ENCODE results near the gene MYH15. TPM values are rescaled to one million over a fixed set of nuclear protein-coding genes. Genes with fewer than 3 reads are reported as not detected.
A peak's percentile ranks its signal among the peaks of the same experiment; 100 is the strongest.
"Not testable (repeated sequence)": the region's sequence is repeated elsewhere in the genome, so short reads cannot be mapped to it uniquely, and the experiment has no call there.

The MYH15 gene
- total and polyA plus RNA-seq, 8 donors = 0.05 to 0.70 (median 0.32) TPM

GRCh38 chr3:108388136-108389132 lies 122.0 kb downstream of the MYH15 start:
- ATAC-seq = no peak
- H3K36me3 ChIP-seq = no peaks in the 10 kb centered on the region
- DNase-seq = no peak
- no peak for TF ChIP-seq CTCF (IDR thresholded peaks at IDR 0.05)
- intact Hi-C loops (cut with DNase I) = no loop called here
- no peak overlapping the region for H3K27ac ChIP-seq
- no peak overlapping the region for H3K4me3 ChIP-seq
- peaks cover 0 to 5% of the 10 kb centered on the region in 2 donors for H3K4me1 ChIP-seq
- no peaks in the 10 kb centered on the region for H3K9me3 ChIP-seq
- H3K27me3 ChIP-seq = no peaks in the 10 kb centered on the region

GRCh38 chr3:108387063-108387462 lies 123.3 kb downstream of the MYH15 start:
- intact Hi-C loops (cut with DNase I) = no loop called here
- no peaks in the 10 kb centered on the region for H3K9me3 ChIP-seq
- ATAC-seq (peak; percentile 63), DNase-seq (no peak)
- no peaks in the 10 kb centered on the region for H3K27me3 ChIP-seq
- no peaks in the 10 kb centered on the region for H3K36me3 ChIP-seq
- peaks cover 0 to 5% of the 10 kb centered on the region in 2 donors for H3K4me1 ChIP-seq
- TF ChIP-seq CTCF (IDR thresholded peaks at IDR 0.05) = no peak
- H3K27ac ChIP-seq = no peak overlapping the region
- H3K4me3 ChIP-seq = no peak overlapping the region

GRCh38 chr3:108383306-108383705 lies 127.1 kb downstream of the MYH15 start:
- H3K4me1 ChIP-seq = peaks cover 0 to 2% of the 10 kb centered on the region in 2 donors
- no peaks in the 10 kb centered on the region for H3K27me3 ChIP-seq
- no peaks in the 10 kb centered on the region for H3K9me3 ChIP-seq
- H3K4me3 ChIP-seq = no peak overlapping the region
- no peak for TF ChIP-seq CTCF (IDR thresholded peaks at IDR 0.05)
- DNase-seq = no peak
- peak; percentile 36 for ATAC-seq
- no peaks in the 10 kb centered on the region for H3K36me3 ChIP-seq
- no peak overlapping the region for H3K27ac ChIP-seq
- intact Hi-C loops (cut with DNase I) = no loop called here

- intact Hi-C loops (cut with DNase I) = no loop called here
- Histone ChIP-seq H3K27ac (no peak overlapping the region), H3K27me3 (no peaks in the 10 kb centered on the region), H3K4me1 (no peaks in the 10 kb centered on the region), H3K36me3 (no peaks in the 10 kb centered on the region), H3K9me3 (no peaks in the 10 kb centered on the region), H3K4me3 (no peak overlapping the region)
- no peak for ATAC-seq
- no peak for DNase-seq
- TF ChIP-seq CTCF (IDR thresholded peaks at IDR 0.05) = no peak
Measured at GRCh38 chr3:108381529-108382140, 128.8 kb downstream of the MYH15 start.

GRCh38 chr3:108380128-108380795 lies 130.1 kb downstream of the MYH15 start:
- no peaks in the 10 kb centered on the region for H3K36me3 ChIP-seq
- H3K27ac ChIP-seq = no peak overlapping the region
- intact Hi-C loops (cut with DNase I) = no loop called here
- no peaks in the 10 kb centered on the region for H3K4me1 ChIP-seq
- DNase-seq = no peak
- no peak for TF ChIP-seq CTCF (IDR thresholded peaks at IDR 0.05)
- no peaks in the 10 kb centered on the region for H3K27me3 ChIP-seq
- no peak for ATAC-seq
- no peak overlapping the region for H3K4me3 ChIP-seq
- H3K9me3 ChIP-seq = no peaks in the 10 kb centered on the region

GRCh38 chr3:108378952-108379342 lies 131.4 kb downstream of the MYH15 start:
- not testable (repeated sequence) for H3K4me1 ChIP-seq, H3K36me3 ChIP-seq

More at GRCh38 chr3:108378952-108379342, 131.4 kb downstream of the MYH15 start:
- H3K27me3 ChIP-seq; ATAC-seq; H3K4me3 ChIP-seq; H3K27ac ChIP-seq; DNase-seq; intact Hi-C loops (cut with DNase I); H3K9me3 ChIP-seq: not testable (repeated sequence)

All from left lung (tissue), 10 donors.